ENCODE measurements around the gene DENND6A. TPM values are rescaled to one million over a fixed set of nuclear protein-coding genes. Genes with fewer than 3 reads are reported as not detected.

The DENND6A gene
- total and polyA plus RNA-seq, 12 donors: 7.8 to 29.3 (median 19.0) TPM

GRCh38 chr3:57605683-57606082 is 87.2 kb downstream of the DENND6A start:
- Histone ChIP-seq H3K9me3 (replicated peaks in 1 of 3) (no peaks in the 10 kb centered on the region), H3K4me1 (replicated peaks in 1 of 2) (no peaks in the 10 kb centered on the region), H3K4me3 (no peak overlapping the region), H3K27ac (no peak overlapping the region), H3K27me3 (no peaks in the 10 kb centered on the region), H3K36me3 (replicated peaks in 1 of 2) (no peaks in the 10 kb centered on the region)
- TF ChIP-seq, protein P1, sequence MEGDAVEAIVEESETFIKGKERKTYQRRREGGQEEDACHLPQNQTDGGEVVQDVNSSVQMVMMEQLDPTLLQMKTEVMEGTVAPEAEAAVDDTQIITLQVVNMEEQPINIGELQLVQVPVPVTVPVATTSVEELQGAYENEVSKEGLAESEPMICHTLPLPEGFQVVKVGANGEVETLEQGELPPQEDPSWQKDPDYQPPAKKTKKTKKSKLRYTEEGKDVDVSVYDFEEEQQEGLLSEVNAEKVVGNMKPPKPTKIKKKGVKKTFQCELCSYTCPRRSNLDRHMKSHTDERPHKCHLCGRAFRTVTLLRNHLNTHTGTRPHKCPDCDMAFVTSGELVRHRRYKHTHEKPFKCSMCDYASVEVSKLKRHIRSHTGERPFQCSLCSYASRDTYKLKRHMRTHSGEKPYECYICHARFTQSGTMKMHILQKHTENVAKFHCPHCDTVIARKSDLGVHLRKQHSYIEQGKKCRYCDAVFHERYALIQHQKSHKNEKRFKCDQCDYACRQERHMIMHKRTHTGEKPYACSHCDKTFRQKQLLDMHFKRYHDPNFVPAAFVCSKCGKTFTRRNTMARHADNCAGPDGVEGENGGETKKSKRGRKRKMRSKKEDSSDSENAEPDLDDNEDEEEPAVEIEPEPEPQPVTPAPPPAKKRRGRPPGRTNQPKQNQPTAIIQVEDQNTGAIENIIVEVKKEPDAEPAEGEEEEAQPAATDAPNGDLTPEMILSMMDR (IDR thresholded peaks at IDR 0.05): no peak
- TF ChIP-seq POLR2A (IDR thresholded peaks at IDR 0.05): no peak
- intact Hi-C loops (cut with DNase I): no loop called here
- no peak for DNase-seq

DNA sequence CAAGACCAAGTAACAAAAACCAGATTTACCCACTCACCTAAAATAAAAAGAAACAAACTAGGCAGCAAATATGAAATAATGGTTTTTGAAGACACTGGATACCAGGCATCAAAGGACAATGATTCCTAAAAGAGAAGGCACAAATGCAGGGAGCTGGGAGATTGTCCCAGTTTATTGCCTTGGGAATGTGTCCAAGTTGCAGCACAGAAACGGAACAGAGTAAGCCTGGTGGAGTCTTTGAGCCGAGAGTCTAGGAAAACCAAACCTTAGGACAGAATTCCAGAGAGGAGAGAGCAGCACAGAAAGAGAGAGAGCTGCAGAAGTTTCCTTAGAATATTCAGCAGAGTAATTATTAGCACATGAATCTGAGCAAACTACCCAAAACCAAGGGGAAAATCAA is 87.9 kb downstream of the DENND6A start:
- no peaks in the 10 kb centered on the region for H3K9me3 ChIP-seq (replicated peaks in 1 of 3)
- no peaks in the 10 kb centered on the region for H3K4me1 ChIP-seq (replicated peaks in 1 of 2)
- intact Hi-C loops (cut with DNase I): no loop called here
- H3K36me3 ChIP-seq (replicated peaks in 1 of 2): no peaks in the 10 kb centered on the region
- H3K27ac ChIP-seq: no peak overlapping the region
- no peak for DNase-seq
- H3K27me3 ChIP-seq: no peaks in the 10 kb centered on the region
- 57 to 65% (median 63%) methylated on average over 2 of the region's 2 CpGs for WGBS, 4 donors
- H3K4me3 ChIP-seq: no peak overlapping the region
- no peak for TF ChIP-seq POLR2A (IDR thresholded peaks at IDR 0.05)
- TF ChIP-seq, protein P1 (IDR thresholded peaks at IDR 0.05): no peak

GRCh38 chr3:57600195-57600594 is 92.7 kb downstream of the DENND6A start:
- TF ChIP-seq POLR2A (IDR thresholded peaks at IDR 0.05): no peak
- TF ChIP-seq, protein P1 (IDR thresholded peaks at IDR 0.05): no peak
- WGBS, 4 donors: 95 to 98% (median 96%) methylated on average over 2 of the region's 2 CpGs

GRCh38 chr3:57598765-57599360 is 94.0 kb downstream of the DENND6A start:
- Histone ChIP-seq H3K4me3 (peak overlapping the region in 2 of 4 donors; percentile 53 to 62), H3K4me1 (replicated peaks in 1 of 2) (peaks cover 28 to 36% of the 10 kb centered on the region in 2 donors), H3K27ac (peak overlapping the region; percentile 96 to 99 (median 97)), H3K27me3 (no peaks in the 10 kb centered on the region), H3K36me3 (replicated peaks in 1 of 2) (no peaks in the 10 kb centered on the region), H3K9me3 (replicated peaks in 1 of 3) (no peaks in the 10 kb centered on the region)
- no peak for TF ChIP-seq POLR2A (IDR thresholded peaks at IDR 0.05)
- TF ChIP-seq, protein P1 (IDR thresholded peaks at IDR 0.05): no peak
- intact Hi-C loops (cut with DNase I): loop anchor here in 1 of 2 donors (5.0 kb wide), 1 partner anchor 42 kb away; the partner anchor contains the start of gene PDE12
- DNase-seq: no peak
- WGBS, 4 donors: 61 to 71% (median 68%) methylated on average over 5 of the region's 5 CpGs

More at GRCh38 chr3:57600195-57600594, 92.7 kb downstream of the DENND6A start:
- no peaks in the 10 kb centered on the region for H3K36me3 ChIP-seq (replicated peaks in 1 of 2)
- no peak overlapping the region for H3K27ac ChIP-seq
- no peak overlapping the region for H3K4me3 ChIP-seq
- intact Hi-C loops (cut with DNase I): no loop called here
- H3K27me3 ChIP-seq: no peaks in the 10 kb centered on the region
- DNase-seq: no peak
- no peaks in the 10 kb centered on the region for H3K9me3 ChIP-seq (replicated peaks in 1 of 3)
- H3K4me1 ChIP-seq (replicated peaks in 1 of 2): peaks cover 15 to 22% of the 10 kb centered on the region in 2 donors

Measured in adrenal gland (tissue), 12 donors.